ENCODE results near the gene PPP1R9B. TPM values are rescaled to one million over a fixed set of nuclear protein-coding genes. Genes with fewer than 3 reads are reported as not detected.

PPP1R9B gene
- total RNA-seq, 6 experiments from 2014 or later, result 9.9 to 18.1 (median 12.0) TPM

DNA sequence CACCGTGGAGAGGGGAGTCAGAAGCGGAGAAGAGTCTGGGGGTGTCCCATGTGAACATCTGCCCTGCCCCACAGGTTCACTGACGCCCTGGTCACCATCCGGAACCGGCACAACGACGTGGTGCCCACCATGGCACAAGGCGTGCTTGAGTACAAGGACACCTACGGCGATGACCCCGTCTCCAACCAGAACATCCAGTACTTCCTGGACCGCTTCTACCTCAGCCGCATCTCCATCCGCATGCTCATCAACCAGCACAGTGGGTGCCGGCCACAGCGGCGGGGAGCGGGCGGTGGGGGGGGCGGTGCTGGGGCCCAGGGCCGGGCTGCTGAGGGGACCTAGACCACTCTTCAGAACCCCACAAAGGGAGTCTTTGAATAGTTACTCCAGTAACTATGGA lies 44.7 kb downstream of the PPP1R9B start:
- DNase-seq (no peak), ATAC-seq (no peak)
- Histone ChIP-seq H3K36me3 (peaks cover 0 to 35% (median 4%) of the 10 kb centered on the region in 4 donors), H3K27me3 (no peaks in the 10 kb centered on the region), H3K9me3 (no peaks in the 10 kb centered on the region), H3K4me3 (no peak overlapping the region), H3K4me1 (peaks cover 0 to 21% (median 10%) of the 10 kb centered on the region in 4 donors), H3K27ac (no peak overlapping the region)
- intact Hi-C loops (cut with DNase I), result no loop called here
- no peak for TF ChIP-seq POLR2A (IDR thresholded peaks at IDR 0.05)
- TF ChIP-seq, protein P1, sequence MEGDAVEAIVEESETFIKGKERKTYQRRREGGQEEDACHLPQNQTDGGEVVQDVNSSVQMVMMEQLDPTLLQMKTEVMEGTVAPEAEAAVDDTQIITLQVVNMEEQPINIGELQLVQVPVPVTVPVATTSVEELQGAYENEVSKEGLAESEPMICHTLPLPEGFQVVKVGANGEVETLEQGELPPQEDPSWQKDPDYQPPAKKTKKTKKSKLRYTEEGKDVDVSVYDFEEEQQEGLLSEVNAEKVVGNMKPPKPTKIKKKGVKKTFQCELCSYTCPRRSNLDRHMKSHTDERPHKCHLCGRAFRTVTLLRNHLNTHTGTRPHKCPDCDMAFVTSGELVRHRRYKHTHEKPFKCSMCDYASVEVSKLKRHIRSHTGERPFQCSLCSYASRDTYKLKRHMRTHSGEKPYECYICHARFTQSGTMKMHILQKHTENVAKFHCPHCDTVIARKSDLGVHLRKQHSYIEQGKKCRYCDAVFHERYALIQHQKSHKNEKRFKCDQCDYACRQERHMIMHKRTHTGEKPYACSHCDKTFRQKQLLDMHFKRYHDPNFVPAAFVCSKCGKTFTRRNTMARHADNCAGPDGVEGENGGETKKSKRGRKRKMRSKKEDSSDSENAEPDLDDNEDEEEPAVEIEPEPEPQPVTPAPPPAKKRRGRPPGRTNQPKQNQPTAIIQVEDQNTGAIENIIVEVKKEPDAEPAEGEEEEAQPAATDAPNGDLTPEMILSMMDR (IDR thresholded peaks at IDR 0.05), result no peak
- 94% methylated on average over 9 of the region's 21 CpGs for WGBS (ENCODE audit: insufficient coverage, low coverage, low lambda C conversion rate, missing lambda C conversion rate)

DNA sequence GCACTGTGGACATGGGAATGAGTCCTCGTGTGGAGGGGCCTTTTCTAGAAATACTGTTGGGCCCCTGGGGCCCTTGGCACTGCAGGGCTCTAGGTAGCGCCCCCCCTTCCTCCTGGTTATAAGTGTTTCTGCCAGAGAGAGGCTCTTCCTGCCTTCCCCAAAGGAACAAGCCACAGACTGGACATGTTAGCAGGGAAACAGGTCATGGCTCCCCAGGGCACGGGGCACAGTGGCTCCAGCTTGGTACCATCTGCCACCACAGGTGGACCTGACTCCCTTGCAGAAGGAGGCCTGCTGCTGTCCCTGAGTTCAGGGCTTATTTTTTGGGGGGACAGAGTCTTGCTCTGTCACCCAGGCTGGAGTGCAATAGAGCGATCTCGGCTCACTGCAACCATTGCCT lies 46.5 kb downstream of the PPP1R9B start:
- Histone ChIP-seq H3K27ac (no peak overlapping the region), H3K9me3 (no peaks in the 10 kb centered on the region), H3K4me1 (peaks cover 0 to 29% (median 13%) of the 10 kb centered on the region in 4 donors), H3K4me3 (no peak overlapping the region), H3K27me3 (no peaks in the 10 kb centered on the region), H3K36me3 (peaks cover 0 to 30% (median 4%) of the 10 kb centered on the region in 4 donors)
- intact Hi-C loops (cut with DNase I), result no loop called here
- DNase-seq (no peak), ATAC-seq (no peak)
- TF ChIP-seq, protein P1 (IDR thresholded peaks at IDR 0.05), result no peak
- TF ChIP-seq POLR2A (IDR thresholded peaks at IDR 0.05), result no peak
- WGBS (ENCODE audit: insufficient coverage, low coverage, low lambda C conversion rate, missing lambda C conversion rate), result no CpG with 5 or more reads among the region's 5 CpGs

DNA sequence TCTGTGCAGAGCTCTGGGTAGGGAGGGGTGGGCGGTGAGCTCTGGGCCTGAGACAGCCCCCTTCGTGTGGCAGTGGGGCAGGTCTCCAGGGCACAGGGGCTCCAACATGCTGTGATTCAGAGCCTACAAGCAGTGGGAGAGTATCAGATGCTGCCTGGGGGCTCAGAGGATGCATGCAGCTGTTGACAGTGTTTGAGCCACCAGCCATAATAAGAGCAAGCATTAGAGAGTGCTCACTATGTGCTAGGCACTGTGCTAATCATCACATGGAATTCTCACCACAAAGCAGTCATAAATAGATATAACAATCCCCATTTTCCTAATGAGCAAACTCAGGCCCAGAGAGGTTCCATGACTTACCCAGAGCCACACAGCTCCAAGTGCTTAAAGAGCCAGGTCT lies 47.2 kb downstream of the PPP1R9B start:
- Histone ChIP-seq H3K36me3 (peaks cover 0 to 33% (median 5%) of the 10 kb centered on the region in 4 donors), H3K4me3 (no peak overlapping the region), H3K27ac (peak overlapping the region in 1 of 3 donors; percentile 75), H3K27me3 (no peaks in the 10 kb centered on the region), H3K4me1 (peaks cover 0 to 36% (median 13%) of the 10 kb centered on the region in 4 donors), H3K9me3 (no peaks in the 10 kb centered on the region)
- intact Hi-C loops (cut with DNase I), result no loop called here
- no CpG with 5 or more reads among the region's 2 CpGs for WGBS (ENCODE audit: insufficient coverage, low coverage, low lambda C conversion rate, missing lambda C conversion rate)
- no peak for ATAC-seq
- no peak for DNase-seq
- TF ChIP-seq POLR2A (IDR thresholded peaks at IDR 0.05), result no peak
- TF ChIP-seq, protein P1 (IDR thresholded peaks at IDR 0.05), result no peak

DNA sequence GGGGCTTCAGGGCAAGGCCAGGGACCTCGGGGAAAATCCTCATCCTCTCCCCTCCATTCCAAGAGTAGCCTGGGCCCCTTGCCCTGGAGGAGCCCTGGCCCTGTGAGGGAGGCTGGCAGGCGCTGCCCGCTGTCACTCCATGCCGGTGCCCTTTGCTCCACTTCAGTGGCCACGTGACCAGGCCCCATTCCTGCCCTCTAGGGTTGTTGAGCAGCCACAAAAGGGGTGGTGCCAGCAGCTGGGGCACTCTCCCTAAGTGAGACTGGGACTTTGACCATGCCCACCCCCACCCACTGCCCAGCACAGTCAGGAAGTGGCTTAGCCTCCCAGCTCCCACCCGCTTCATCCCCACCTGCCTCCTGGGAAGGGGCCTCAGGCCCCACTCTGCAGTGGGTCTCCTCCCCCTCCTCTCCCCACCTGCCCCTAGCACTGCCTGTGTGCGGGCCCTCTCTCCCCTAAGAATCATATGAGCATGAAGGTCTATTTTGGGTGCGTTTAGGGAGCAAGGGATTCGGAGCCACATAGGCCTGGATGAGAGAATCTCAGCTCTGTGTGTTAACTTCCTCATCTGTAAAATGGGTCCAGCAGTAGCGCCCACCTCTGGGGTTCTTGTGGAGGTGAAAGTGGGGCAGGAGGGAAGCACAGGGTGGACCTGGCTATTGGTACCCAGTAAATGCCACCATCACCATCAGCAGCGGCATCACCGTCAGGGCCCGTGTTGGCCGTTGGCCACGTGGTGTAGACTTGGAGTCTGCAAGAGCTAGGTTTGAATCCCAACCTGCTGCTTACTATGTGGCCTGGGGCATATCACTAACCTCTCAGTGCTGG lies 48.1 kb downstream of the PPP1R9B start:
- Histone ChIP-seq H3K9me3 (no peaks in the 10 kb centered on the region), H3K27ac (peak overlapping the region; percentile 70 to 93 (median 92)), H3K4me3 (peak overlapping the region in 2 of 3 donors; percentile 27 to 38), H3K4me1 (peaks cover 0 to 45% (median 15%) of the 10 kb centered on the region in 4 donors), H3K36me3 (peaks cover 0 to 26% (median 7%) of the 10 kb centered on the region in 4 donors), H3K27me3 (no peaks in the 10 kb centered on the region)
- TF ChIP-seq, protein P1 (IDR thresholded peaks at IDR 0.05), result no peak
- TF ChIP-seq POLR2A (IDR thresholded peaks at IDR 0.05), result peak; percentile 54
- DNase-seq (peak; percentile 93 to 98 (median 98)), ATAC-seq (peak; percentile 84 to 91 (median 89))
- intact Hi-C loops (cut with DNase I), result no loop called here
- WGBS (ENCODE audit: insufficient coverage, low coverage, low lambda C conversion rate, missing lambda C conversion rate), result 48% methylated on average over 8 of the region's 15 CpGs
